OCI-LY1 (cell line): ENCODE results near the gene P2RY8.

Source experiments
- H2AFZ ChIP-seq: fragments of 200-600 bp; sonication (generic), shearing (Covaris generic); 2 replicates; pipeline ENCODE4 v1.6.0; 2014; ENCODE audit warnings: antibody characterized with exemption, mild to moderate bottlenecking, low read length
- H3F3A ChIP-seq: fragments of 200-600 bp; sonication (generic), shearing (Covaris generic); 2 replicates; pipeline ENCODE4 v1.6.0; 2014; ENCODE audit warnings: mild to moderate bottlenecking, antibody characterized with exemption, low read length, moderate library complexity; ENCODE audit not compliant: insufficient read depth
- H3K27ac ChIP-seq: fragments of 200-600 bp; sonication (generic); 2 replicates; pipeline ENCODE4 v1.5.1; 2014; ENCODE audit warnings: low read length, mixed run types, mild to moderate bottlenecking, low read depth; ENCODE audit not compliant: poor library complexity, severe bottlenecking
- H3K27me3 ChIP-seq: fragments of 200-600 bp; sonication (generic); 2 replicates; pipeline ENCODE4 v1.6.0; 2014; ENCODE audit warnings: antibody characterized with exemption, mild to moderate bottlenecking, low read length, moderate library complexity; ENCODE audit not compliant: insufficient read depth
- H3K36me3 ChIP-seq: fragments of 200-600 bp; sonication (generic); 2 replicates; pipeline ENCODE4 v1.6.1; 2014; ENCODE audit warnings: mild to moderate bottlenecking, antibody characterized with exemption, low read length, moderate library complexity, mixed read lengths; ENCODE audit not compliant: insufficient read depth
- H3K4me1 ChIP-seq: fragments of 200-600 bp; sonication (generic); 2 replicates; pipeline ENCODE4 v1.5.1; 2014; ENCODE audit warnings: mild to moderate bottlenecking, low read length, moderate library complexity; ENCODE audit not compliant: insufficient read depth, severe bottlenecking
- H3K4me2 ChIP-seq: fragments of 200-600 bp; sonication (generic), shearing (Covaris generic); 2 replicates; pipeline ENCODE4 v1.6.1; 2014; ENCODE audit warnings: low read length
- H3K4me3 ChIP-seq: fragments of 200-600 bp; sonication (generic); 2 replicates; pipeline ENCODE4 v1.5.1; 2014; ENCODE audit warnings: low read length, low read depth, mild to moderate bottlenecking, mixed read lengths; ENCODE audit not compliant: poor library complexity, severe bottlenecking
- H3K79me2 ChIP-seq: fragments of 200-600 bp; shearing (Covaris generic); 2 replicates; pipeline ENCODE4 v1.6.1; 2016; ENCODE audit warnings: mixed run types, low read length, mixed read lengths; ENCODE audit not compliant: insufficient read depth
- H3K9ac ChIP-seq: fragments of 200-600 bp; sonication (generic), shearing (Covaris generic); 2 replicates; pipeline ENCODE4 v1.6.1; 2014; ENCODE audit warnings: mild to moderate bottlenecking, low read length, mixed read lengths
- H3K9me2 ChIP-seq: fragments of 200-600 bp; sonication (generic), shearing (Covaris generic); 2 replicates; pipeline ENCODE4 v1.6.1; 2014; ENCODE audit warnings: low read depth, mild to moderate bottlenecking, low read length, mixed read lengths
- H3K9me3 ChIP-seq: fragments of 200-600 bp; shearing (Covaris generic); 2 replicates; pipeline ENCODE4 v1.6.1; 2014; ENCODE audit warnings: low read length, mixed read lengths
- H4K20me1 ChIP-seq: fragments of 200-600 bp; sonication (generic), shearing (Covaris generic); 2 replicates; pipeline ENCODE4 v1.6.0; 2016; ENCODE audit warnings: mild to moderate bottlenecking, low read length; ENCODE audit not compliant: insufficient read depth
- EZH2 ChIP-seq: fragments of 200-600 bp; sonication (generic), shearing (Covaris generic); IDR thresholded peaks from 2 replicates; pipeline ENCODE4 v1.8.0; 2017; ENCODE audit warnings: borderline replicate concordance, mixed run types, mild to moderate bottlenecking, antibody characterized with exemption, low read length, moderate library complexity, mixed read lengths
- TF ChIP-seq, protein P1 (sequence below): fragments of 200-600 bp; sonication (generic), shearing (Covaris generic); IDR thresholded peaks from 2 replicates; pipeline ENCODE4 v1.5.1; 2017; ENCODE audit warnings: mild to moderate bottlenecking, antibody characterized with exemption, low read length, moderate library complexity, mixed read lengths

Gene P2RY8

DNA sequence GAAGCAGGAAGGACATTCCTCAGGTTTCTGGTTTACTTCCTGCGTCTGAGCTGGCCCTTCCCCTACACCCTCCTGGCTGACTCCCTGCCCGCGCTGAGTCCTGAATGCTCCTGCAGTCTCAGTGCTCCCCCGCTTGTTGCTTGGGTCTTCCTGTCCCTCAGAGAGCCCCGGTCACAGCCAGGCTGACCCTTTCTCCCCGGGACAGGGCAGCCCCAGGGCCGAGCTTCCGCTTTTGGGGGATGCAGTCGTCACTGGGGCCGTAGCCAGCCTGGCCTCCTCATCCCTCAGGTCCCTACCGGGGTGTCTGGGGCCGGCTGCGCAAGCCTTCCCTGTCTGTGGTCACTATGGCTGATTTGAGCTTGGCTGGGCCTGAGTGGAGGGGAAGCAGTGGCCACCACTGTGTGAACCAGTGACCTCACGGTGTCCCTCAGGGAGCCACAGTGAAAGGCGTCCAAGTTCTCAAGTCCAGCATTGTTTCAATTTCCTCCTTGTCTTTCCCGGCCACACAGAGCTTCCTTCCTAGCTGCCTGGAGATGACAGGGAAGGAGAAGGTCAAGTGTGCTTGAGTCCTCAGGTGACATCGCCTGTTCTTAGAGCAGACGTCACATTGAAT is 50.1 kb downstream of the P2RY8 start:
- Histone ChIP-seq H3K4me2 (peak overlapping the region; percentile 32; the same call in 1 of the 2 replicates), H4K20me1 (no peaks in the 10 kb centered on the region), H3K27ac (peak overlapping the region; percentile 90), H3K79me2 (0 out of 2 replicates have a peak, but pooled peaks cover 6% of the 10 kb centered on the region), H3K36me3 (peaks cover 75% of the 10 kb centered on the region), H3K9me2 (no peaks in the 10 kb centered on the region), H3K4me3 (no peak overlapping the region), H3F3A (peaks cover 9% of the 10 kb centered on the region), H3K4me1 (peaks cover 57% of the 10 kb centered on the region), H3K9me3 (no peaks in the 10 kb centered on the region), H2AFZ (no peak overlapping the region), H3K9ac (peak overlapping the region; percentile 16; the same call in 1 of the 2 replicates), H3K27me3 (no peaks in the 10 kb centered on the region)
- TF ChIP-seq EZH2, result no peak
- TF ChIP-seq, protein P1, sequence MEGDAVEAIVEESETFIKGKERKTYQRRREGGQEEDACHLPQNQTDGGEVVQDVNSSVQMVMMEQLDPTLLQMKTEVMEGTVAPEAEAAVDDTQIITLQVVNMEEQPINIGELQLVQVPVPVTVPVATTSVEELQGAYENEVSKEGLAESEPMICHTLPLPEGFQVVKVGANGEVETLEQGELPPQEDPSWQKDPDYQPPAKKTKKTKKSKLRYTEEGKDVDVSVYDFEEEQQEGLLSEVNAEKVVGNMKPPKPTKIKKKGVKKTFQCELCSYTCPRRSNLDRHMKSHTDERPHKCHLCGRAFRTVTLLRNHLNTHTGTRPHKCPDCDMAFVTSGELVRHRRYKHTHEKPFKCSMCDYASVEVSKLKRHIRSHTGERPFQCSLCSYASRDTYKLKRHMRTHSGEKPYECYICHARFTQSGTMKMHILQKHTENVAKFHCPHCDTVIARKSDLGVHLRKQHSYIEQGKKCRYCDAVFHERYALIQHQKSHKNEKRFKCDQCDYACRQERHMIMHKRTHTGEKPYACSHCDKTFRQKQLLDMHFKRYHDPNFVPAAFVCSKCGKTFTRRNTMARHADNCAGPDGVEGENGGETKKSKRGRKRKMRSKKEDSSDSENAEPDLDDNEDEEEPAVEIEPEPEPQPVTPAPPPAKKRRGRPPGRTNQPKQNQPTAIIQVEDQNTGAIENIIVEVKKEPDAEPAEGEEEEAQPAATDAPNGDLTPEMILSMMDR, result no peak

DNA sequence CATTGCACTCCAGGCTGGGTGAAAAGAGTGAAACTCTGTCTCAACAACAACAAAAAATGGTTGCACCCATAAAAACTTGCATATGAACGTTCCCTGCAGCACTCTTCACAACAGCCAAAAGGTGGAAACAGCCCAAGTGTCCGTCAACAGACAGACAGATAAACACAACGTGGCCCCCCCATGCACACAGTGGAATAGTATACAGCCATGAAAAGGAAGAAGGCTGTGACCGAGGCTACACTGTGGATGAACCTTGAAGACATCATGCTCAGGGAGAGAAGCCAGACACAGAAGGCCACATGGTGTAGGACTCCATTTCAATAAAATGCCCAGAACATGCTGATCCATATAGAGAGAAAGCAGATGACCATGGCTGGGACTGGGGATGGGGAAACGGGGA is 50.8 kb downstream of the P2RY8 start:
- peaks cover 9% of the 10 kb centered on the region for H3F3A ChIP-seq
- H3K27me3 ChIP-seq, result no peaks in the 10 kb centered on the region
- no peak overlapping the region for H3K9ac ChIP-seq
- no peaks in the 10 kb centered on the region for H4K20me1 ChIP-seq
- H3K4me2 ChIP-seq, result no peak overlapping the region
- H3K36me3 ChIP-seq, result peaks cover 68% of the 10 kb centered on the region
- H2AFZ ChIP-seq, result no peak overlapping the region
- H3K9me3 ChIP-seq, result no peaks in the 10 kb centered on the region
- TF ChIP-seq, protein P1, result no peak
- TF ChIP-seq EZH2, result no peak
- peak overlapping the region; percentile 90 for H3K27ac ChIP-seq
- H3K4me1 ChIP-seq, result peaks cover 64% of the 10 kb centered on the region
- H3K9me2 ChIP-seq, result no peaks in the 10 kb centered on the region
- H3K4me3 ChIP-seq, result no peak overlapping the region
- 0 out of 2 replicates have a peak, but pooled peaks cover 6% of the 10 kb centered on the region for H3K79me2 ChIP-seq

DNA sequence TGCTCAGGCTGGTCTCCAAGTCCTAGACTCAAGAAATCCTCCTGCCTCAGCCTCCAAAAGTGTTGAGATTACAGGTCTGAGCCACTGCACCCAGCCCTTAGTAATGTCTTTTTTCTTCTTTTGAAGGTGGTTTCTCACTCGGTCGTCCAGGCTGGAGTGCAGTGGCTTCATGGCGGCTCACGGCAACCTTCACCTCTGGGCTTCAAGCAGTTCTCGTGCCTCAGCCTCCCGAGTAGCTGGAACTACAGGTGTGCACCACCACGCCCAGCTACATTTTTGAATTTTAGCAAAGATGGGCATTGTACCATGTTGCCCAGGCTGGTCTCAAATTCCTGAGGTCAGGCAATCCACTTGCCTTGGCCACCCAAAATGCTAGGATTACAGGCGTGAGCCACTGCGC is 52.0 kb downstream of the P2RY8 start:
- Histone ChIP-seq H3F3A (peaks cover 9% of the 10 kb centered on the region), H3K36me3 (peaks cover 63% of the 10 kb centered on the region), H3K4me2 (0 out of 2 replicates have a peak overlapping the region, but pooled peaks have one; percentile 14)

More for the DNA sequence above, 52.0 kb downstream of the P2RY8 start:
- Histone ChIP-seq H2AFZ (no peak overlapping the region), H3K27ac (peak overlapping the region; percentile 95), H3K9ac (no peak overlapping the region), H3K4me1 (peaks cover 75% of the 10 kb centered on the region), H3K9me2 (no peaks in the 10 kb centered on the region), H3K27me3 (no peaks in the 10 kb centered on the region), H3K4me3 (no peak overlapping the region), H4K20me1 (no peaks in the 10 kb centered on the region), H3K79me2 (peaks cover 8% of the 10 kb centered on the region), H3K9me3 (no peaks in the 10 kb centered on the region; the same call in 1 of the 2 replicates)
- TF ChIP-seq, protein P1, result no peak
- TF ChIP-seq EZH2, result no peak
